NCI-H2029 treated with DMSO at 0.1 percent for 48 hours (cell line): Measurements from ENCODE around the gene C2CD2L.
"Not testable (repeated sequence)": the region's sequence is repeated elsewhere in the genome, so short reads cannot be mapped to it uniquely, and the experiment has no call there.

ENCODE experiments used
- DNase-seq: peaks from one replicate; lab custom pipeline; 2025; lab: John Stamatoyannopoulos, UW

C2CD2L gene

GRCh38 chr11:119152043-119152442 is 44.9 kb downstream of the C2CD2L start:
- DNase-seq: no peak

- DNase-seq: no peak
These were observed 45.5 kb downstream of the C2CD2L start for GRCh38 chr11:119152604-119153003.

GRCh38 chr11:119153049-119153818 is 46.1 kb downstream of the C2CD2L start:
- DNase-seq: no peak

- DNase-seq: no peak
These were observed 47.0 kb downstream of the C2CD2L start for GRCh38 chr11:119154178-119154577.

- no peak for DNase-seq
These were observed 48.8 kb downstream of the C2CD2L start for GRCh38 chr11:119155733-119156492.

GRCh38 chr11:119156496-119156895 is 49.4 kb downstream of the C2CD2L start:
- DNase-seq: no peak

- no peak for DNase-seq
These were observed 49.9 kb downstream of the C2CD2L start for GRCh38 chr11:119157063-119157462.

GRCh38 chr11:119158467-119158866 is 51.3 kb downstream of the C2CD2L start:
- DNase-seq: no peak

GRCh38 chr11:119160151-119160550 is 53.0 kb downstream of the C2CD2L start:
- DNase-seq: no peak

- no peak for DNase-seq
These were observed 54.7 kb downstream of the C2CD2L start for GRCh38 chr11:119161871-119162270.

GRCh38 chr11:119166368-119167076 is 59.4 kb downstream of the C2CD2L start:
- DNase-seq: no peak

- DNase-seq: not testable (repeated sequence)
These were observed 59.9 kb downstream of the C2CD2L start for GRCh38 chr11:119167077-119167458.

GRCh38 chr11:119167933-119168332 is 60.8 kb downstream of the C2CD2L start:
- no peak for DNase-seq
